H1 (cell line): ENCODE results near the gene ATF7. TPM values are rescaled to one million over a fixed set of nuclear protein-coding genes. Genes with fewer than 3 reads are reported as not detected.

Experiments used
- ASH2L ChIP-seq: fragments of 200-600, 300-600 bp; sonication (generic); IDR thresholded peaks from one replicate; pipeline ENCODE4 v1.7.1; 2017; ENCODE audit warnings: low read length
- ATF3 ChIP-seq: IDR thresholded peaks from 2 replicates; pipeline ENCODE4 v1.6.1; 2011; ENCODE audit warnings: low read depth, mild to moderate bottlenecking, low read length; ENCODE audit not compliant: insufficient read depth
- BRCA1 ChIP-seq: IDR thresholded peaks from 2 replicates; pipeline ENCODE4 v1.6.1; 2012; ENCODE audit warnings: low read depth, low read length, improper control_type of control experiment
- CBX8 ChIP-seq: fragments of 300-800, 300-1000 bp; sonication (generic); IDR thresholded peaks from 2 replicates; pipeline ENCODE4 v1.7.1; 2016; ENCODE audit warnings: low read depth, low read length, borderline replicate concordance
- CHD1 ChIP-seq: IDR thresholded peaks from 2 replicates; pipeline ENCODE4 v1.6.1; 2012; ENCODE audit warnings: low read depth, low read length, improper control_type of control experiment
- CHD2 ChIP-seq: IDR thresholded peaks from 2 replicates; pipeline ENCODE4 v1.6.1; 2012; ENCODE audit warnings: low read length, improper control_type of control experiment
- CREB1 ChIP-seq: IDR thresholded peaks from 2 replicates; pipeline ENCODE4 v1.6.1; 2012; ENCODE audit warnings: inconsistent platforms
- CTBP2 ChIP-seq: IDR thresholded peaks from 2 replicates; pipeline ENCODE4 v1.7.0; 2011; ENCODE audit warnings: borderline replicate concordance, mild to moderate bottlenecking, moderate library complexity, mixed read lengths, low read length; ENCODE audit not compliant: insufficient read depth, insufficient read length
- E2F6 ChIP-seq: IDR thresholded peaks from 2 replicates; pipeline ENCODE4 v1.6.1; 2012; ENCODE audit warnings: inconsistent platforms
- EGR1 ChIP-seq: IDR thresholded peaks from 2 replicates; pipeline ENCODE4 v1.6.1; 2011; ENCODE audit warnings: low read depth, low read length, borderline replicate concordance
- EZH2 ChIP-seq: fragments of 200-600 bp; sonication (generic); IDR thresholded peaks from 2 replicates; pipeline ENCODE4 v1.7.1; 2012; ENCODE audit warnings: low read depth, mild to moderate bottlenecking, moderate library complexity, low read length, inconsistent platforms; ENCODE audit not compliant: severe bottlenecking
- FOSL1 ChIP-seq: IDR thresholded peaks from 2 replicates; pipeline ENCODE4 v1.6.1; 2011; ENCODE audit warnings: mild to moderate bottlenecking, low read depth, low read length, moderate library complexity; ENCODE audit not compliant: insufficient read depth
- GABPA ChIP-seq: IDR thresholded peaks from 2 replicates; pipeline ENCODE4 v1.6.1; 2011; ENCODE audit warnings: mild to moderate bottlenecking, low read length, moderate library complexity, borderline replicate concordance; ENCODE audit not compliant: insufficient read depth
- JUN ChIP-seq: IDR thresholded peaks from 2 replicates; pipeline ENCODE4 v1.6.1; 2011; ENCODE audit warnings: low read depth, mild to moderate bottlenecking, improper control_type of control experiment, low read length
- MAX ChIP-seq: IDR thresholded peaks from 2 replicates; pipeline ENCODE4 v1.6.1; 2012; ENCODE audit warnings: inconsistent platforms
- NANOG ChIP-seq: IDR thresholded peaks from 2 replicates; pipeline ENCODE4 v1.6.1; 2011; ENCODE audit warnings: low read length, low read depth, mild to moderate bottlenecking, inconsistent platforms; ENCODE audit not compliant: insufficient read depth, poor library complexity, severe bottlenecking
- PHF8 ChIP-seq: fragments of 200-600 bp; sonication (generic); conservative IDR thresholded peaks from 2 replicates; pipeline ENCODE4 v1.7.1; 2012; ENCODE audit warnings: low read depth, mild to moderate bottlenecking, inconsistent platforms, low read length, moderate library complexity
- RNF2 ChIP-seq: fragments of 200-900, 300-1000 bp; sonication (generic); IDR thresholded peaks from 2 replicates; pipeline ENCODE4 v1.7.1; 2016; ENCODE audit warnings: borderline replicate concordance, low read depth, mild to moderate bottlenecking, antibody characterized with exemption, low read length; ENCODE audit not compliant: poor library complexity, severe bottlenecking; ENCODE audit errors: missing control alignments
- SIX5 ChIP-seq: IDR thresholded peaks from 2 replicates; pipeline ENCODE4 v1.6.1; 2011; ENCODE audit warnings: mild to moderate bottlenecking, low read depth, low read length
- SP4 ChIP-seq: IDR thresholded peaks from 2 replicates; pipeline ENCODE4 v1.6.1; 2012; ENCODE audit warnings: low read length, inconsistent platforms
- SUZ12 ChIP-seq: fragments of 200-600 bp; sonication (generic); IDR thresholded peaks from 2 replicates; pipeline ENCODE4 v1.6.1; 2012; ENCODE audit warnings: mild to moderate bottlenecking, inconsistent platforms, low read length, moderate library complexity, mixed read lengths
- TCF12 ChIP-seq: IDR thresholded peaks from 2 replicates; pipeline ENCODE4 v1.6.1; 2011; ENCODE audit warnings: low read depth, mild to moderate bottlenecking, low read length
- TEAD4 ChIP-seq: IDR thresholded peaks from 2 replicates; pipeline ENCODE4 v1.6.1; 2012; ENCODE audit warnings: low read depth, low read length, inconsistent platforms, mixed read lengths
- polyA plus RNA-seq, 7 experiments: library from polyadenylated mRNA; depleted of rRNA in 3 of 7; stranded (reverse) in 5 of 7; unstranded in 2 of 7; fragments of >200 nt in 5 of 7; fragments of 200-250 nt in 2 of 7; gene quantifications; 1 replicate in 5 of 7; 2 replicates in 1 of 7; 4 replicates in 1 of 7; pipeline versions ENCODE4 v1.2.1 to v1.2.3, GENCODE V29; 2011 to 2013; ENCODE audit warnings: missing spikeins in 2 of 7, mixed read lengths in 2 of 7
- total RNA-seq: library from RNA; stranded (reverse); fragmentation: NEBNext Ultra II Directional; extraction: Animal tissue kit (Norgen Biotek cat#: 25700); gene quantifications from 2 replicates; pipeline ENCODE4 v1.2.1, GENCODE V29; 2021

The ATF7 gene
- total and polyA plus RNA-seq, 2 of the 8 experiments (the other 6 are each of a cell fraction or from before 2014, with no cell fraction given), result 10.1 to 16.6 TPM

DNA sequence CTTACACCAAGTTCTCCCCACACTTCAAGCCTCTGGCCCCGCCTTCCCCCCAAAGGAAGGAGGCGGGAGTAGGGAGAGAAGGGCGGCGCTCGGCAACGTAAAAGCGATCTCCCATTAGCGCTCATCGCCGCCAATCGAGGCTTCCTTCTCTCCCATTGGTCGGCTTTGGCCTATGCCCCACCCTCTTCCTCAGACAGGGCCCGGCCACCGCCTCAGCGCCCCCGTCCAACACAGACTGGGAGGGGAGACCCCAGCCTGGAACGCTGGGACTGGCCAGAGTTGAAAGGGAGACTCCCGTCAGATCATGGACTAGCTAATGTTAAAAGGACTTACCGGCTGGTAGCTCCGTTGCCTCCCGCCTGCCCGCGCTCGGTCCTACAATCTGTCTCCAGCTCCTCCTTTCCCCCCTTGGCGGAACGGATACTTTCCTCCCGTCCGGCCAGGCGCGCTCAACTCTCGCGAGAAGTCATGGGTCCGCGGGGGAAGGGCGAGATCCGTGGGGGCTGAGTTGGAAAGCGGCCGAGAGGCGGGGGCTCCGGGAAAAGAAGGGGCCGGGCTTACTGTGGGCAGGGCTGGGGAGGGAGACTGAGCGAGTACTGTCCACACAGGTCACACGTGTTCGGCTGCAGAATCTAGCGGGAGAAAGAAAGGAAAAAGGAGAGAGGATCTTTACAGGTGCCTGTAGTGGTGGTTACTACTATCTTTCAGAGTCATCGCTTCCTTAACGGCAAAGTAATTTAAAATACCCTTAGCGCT is at the start of gene ATF7 (continued):
- TF ChIP-seq NANOG (no peak), CBX8 (no peak), CHD1 (peak; percentile 92), CHD2 (peak; percentile 97), TEAD4 (0 out of 2 replicates have a peak, but pooled peaks have one; percentile 14), E2F6 (no peak), CTBP2 (no peak), RNF2 (no peak), ASH2L (peak; percentile 75), FOSL1 (no peak), TCF12 (no peak), SUZ12 (no peak), JUN (no peak), BRCA1 (peak; percentile 92), SP4 (peak; percentile 96), GABPA (no peak; the same call in 1 of the 2 replicates), CREB1 (peak; percentile 71), MAX (no peak; the same call in none of the 2 replicates), ATF3 (no peak), PHF8 (peak; percentile 86), EGR1 (peak; percentile 39; the same call in 1 of the 2 replicates), EZH2 (no peak), SIX5 (peak; percentile 23; the same call in 1 of the 2 replicates)
